Loucy (cell line): Measurements from ENCODE around the gene KNL1.

ENCODE experiments used
- H2AFZ ChIP-seq: fragments of 200-600 bp; sonication (generic); 2 replicates; pipeline ENCODE4 v1.6.0; 2016; ENCODE audit warnings: antibody characterized with exemption, mild to moderate bottlenecking, low read length, moderate library complexity
- H3F3A ChIP-seq: fragments of 200-600 bp; 2 replicates; pipeline ENCODE4 v1.6.0; 2016; ENCODE audit warnings: antibody characterized with exemption, low read depth, mild to moderate bottlenecking
- H3K27me3 ChIP-seq: fragments of 200-600 bp; sonication (generic); 2 replicates; pipeline ENCODE4 v1.6.1; 2014; ENCODE audit warnings: low read length, mild to moderate bottlenecking; ENCODE audit not compliant: insufficient read depth, poor library complexity, severe bottlenecking
- H3K36me3 ChIP-seq: fragments of 200-600 bp; sonication (generic); 2 replicates; pipeline ENCODE4 v1.6.1; 2016; ENCODE audit warnings: low read length; ENCODE audit not compliant: insufficient read depth
- H3K4me1 ChIP-seq: fragments of 200-600 bp; sonication (generic); 2 replicates; pipeline ENCODE4 v1.5.1; 2014; ENCODE audit warnings: low read length, mild to moderate bottlenecking; ENCODE audit not compliant: insufficient read depth, poor library complexity, severe bottlenecking
- H3K4me2 ChIP-seq: fragments of 200-600 bp; sonication (generic); 2 replicates; pipeline ENCODE4 v1.6.0; 2014; ENCODE audit warnings: antibody characterized with exemption, low read length, low read depth, mild to moderate bottlenecking; ENCODE audit not compliant: poor library complexity, severe bottlenecking
- H3K4me3 ChIP-seq: fragments of 200-600 bp; sonication (generic); 2 replicates; pipeline ENCODE4 v1.5.1; 2014; ENCODE audit warnings: low read length, mild to moderate bottlenecking, mixed read lengths; ENCODE audit not compliant: poor library complexity, severe bottlenecking
- H3K79me2 ChIP-seq: fragments of 200-600 bp; sonication (generic); 2 replicates; pipeline ENCODE4 v1.6.1; 2014; ENCODE audit warnings: low read length; ENCODE audit not compliant: insufficient read depth
- H3K9ac ChIP-seq: fragments of 200-600 bp; sonication (generic); 2 replicates; pipeline ENCODE4 v1.6.0; 2014; ENCODE audit warnings: mild to moderate bottlenecking, low read depth, low read length, moderate library complexity; ENCODE audit not compliant: poor library complexity, severe bottlenecking
- H3K9me2 ChIP-seq: fragments of 200-600 bp; sonication (generic); replicated peaks from 2 replicates; pipeline ENCODE4 v1.6.1; 2016; ENCODE audit warnings: low read depth, low read length, mixed read lengths
- H3K9me3 ChIP-seq: fragments of 200-600 bp; sonication (generic); 2 replicates; pipeline ENCODE4 v1.6.1; 2014; ENCODE audit warnings: mild to moderate bottlenecking, antibody characterized with exemption, low read length, low read depth; ENCODE audit not compliant: insufficient read depth
- H4K20me1 ChIP-seq: fragments of 200-600 bp; sonication (generic); 2 replicates; pipeline ENCODE4 v1.6.0; 2014; ENCODE audit warnings: antibody characterized with exemption, low read length, mild to moderate bottlenecking; ENCODE audit not compliant: insufficient read depth, poor library complexity, severe bottlenecking
- CTCF ChIP-seq: fragments of 200-600 bp; sonication (generic); conservative IDR thresholded peaks from 2 replicates; pipeline ENCODE4 v1.5.1; 2014; ENCODE audit warnings: mild to moderate bottlenecking, antibody characterized with exemption, low read length
- EZH2phosphoT487 ChIP-seq: fragments of 200-600 bp; IDR thresholded peaks from 2 replicates; pipeline ENCODE4 v1.6.1; 2018; ENCODE audit warnings: antibody characterized with exemption, mild to moderate bottlenecking, moderate library complexity, borderline replicate concordance

The KNL1 gene

GRCh38 chr15:40684381-40684780 lies 90.3 kb downstream of the KNL1 start:
- Histone ChIP-seq H3K4me3 (no peak overlapping the region), H3K4me1 (no peaks in the 10 kb centered on the region), H3K4me2 (no peak overlapping the region), H3K36me3 (no peaks in the 10 kb centered on the region), H3K9me3 (no peaks in the 10 kb centered on the region), H3F3A (no peaks in the 10 kb centered on the region), H3K9me2 (no peaks in the 10 kb centered on the region), H3K9ac (no peak overlapping the region), H4K20me1 (no peaks in the 10 kb centered on the region), H3K27me3 (no peaks in the 10 kb centered on the region), H3K79me2 (no peaks in the 10 kb centered on the region), H2AFZ (no peak overlapping the region)
- no peak for TF ChIP-seq EZH2phosphoT487
- TF ChIP-seq CTCF, result no peak

GRCh38 chr15:40685376-40685775 lies 91.3 kb downstream of the KNL1 start:
- no peaks in the 10 kb centered on the region for H3K27me3 ChIP-seq
- no peak overlapping the region for H3K9ac ChIP-seq
- no peaks in the 10 kb centered on the region for H3K4me1 ChIP-seq
- H3K79me2 ChIP-seq, result no peaks in the 10 kb centered on the region
- H3K4me3 ChIP-seq, result no peak overlapping the region
- no peaks in the 10 kb centered on the region for H3K36me3 ChIP-seq
- H2AFZ ChIP-seq, result no peak overlapping the region
- no peaks in the 10 kb centered on the region for H3F3A ChIP-seq
- H3K9me2 ChIP-seq, result no peaks in the 10 kb centered on the region
- no peaks in the 10 kb centered on the region for H4K20me1 ChIP-seq
- H3K4me2 ChIP-seq, result no peak overlapping the region
- H3K9me3 ChIP-seq, result no peaks in the 10 kb centered on the region
- no peak for TF ChIP-seq EZH2phosphoT487
- TF ChIP-seq CTCF, result no peak

GRCh38 chr15:40688932-40689799 lies 95.1 kb downstream of the KNL1 start:
- no peak overlapping the region for H3K4me2 ChIP-seq
- H4K20me1 ChIP-seq, result no peaks in the 10 kb centered on the region
- H3K9me3 ChIP-seq, result no peaks in the 10 kb centered on the region
- peaks cover 8% of the 10 kb centered on the region; the same call in 1 of the 2 replicates for H3K79me2 ChIP-seq
- H3K9me2 ChIP-seq, result no peaks in the 10 kb centered on the region
- no peaks in the 10 kb centered on the region for H3K27me3 ChIP-seq
- H3K36me3 ChIP-seq, result no peaks in the 10 kb centered on the region
- peaks cover 6% of the 10 kb centered on the region for H3K4me1 ChIP-seq
- H3F3A ChIP-seq, result no peaks in the 10 kb centered on the region
- no peak for TF ChIP-seq CTCF
- TF ChIP-seq EZH2phosphoT487, result no peak
- H3K9ac ChIP-seq, result no peak overlapping the region
- no peak overlapping the region for H2AFZ ChIP-seq
- no peak overlapping the region for H3K4me3 ChIP-seq
